Stimulated activated CD8-positive, alpha-beta memory T cell treated with anti-CD3 and anti-CD28 coated beads, Interleukin-12 subunit alpha, Interleukin-12 subunit beta, amount 100 ng/mL, for 24 hours (primary cell): ENCODE measurements around the gene PDGFC.

Experiments
- DNase-seq: peaks from one replicate; pipeline ENCODE4 v3.0.0-alpha.2; 2020; ENCODE audit errors: extremely low read depth

The PDGFC gene

GRCh38 chr4:156749426-156750403 lies 221.9 kb downstream of the PDGFC start:
- no peak for DNase-seq

GRCh38 chr4:156746111-156746510 lies 225.5 kb downstream of the PDGFC start:
- no peak for DNase-seq

- DNase-seq: no peak
Observed at GRCh38 chr4:156738766-156739165, 232.8 kb downstream of the PDGFC start.

- DNase-seq: no peak
Observed at GRCh38 chr4:156734965-156735895, 236.4 kb downstream of the PDGFC start.

- no peak for DNase-seq
Observed at GRCh38 chr4:156733582-156733981, 238.0 kb downstream of the PDGFC start.

GRCh38 chr4:156732634-156733033 lies 239.0 kb downstream of the PDGFC start:
- DNase-seq: no peak

GRCh38 chr4:156729416-156729815 lies 242.2 kb downstream of the PDGFC start:
- no peak for DNase-seq

GRCh38 chr4:156725257-156725656 lies 246.3 kb downstream of the PDGFC start:
- DNase-seq: no peak

- DNase-seq: no peak
Observed at GRCh38 chr4:156723951-156724668, 247.5 kb downstream of the PDGFC start.

- DNase-seq: no peak
Observed at GRCh38 chr4:156718226-156718625, 253.4 kb downstream of the PDGFC start.

GRCh38 chr4:156711193-156711590 lies 260.4 kb downstream of the PDGFC start:
- no peak for DNase-seq
